Mucosa of stomach (tissue), 1 donor: ENCODE measurements around the gene ZNF615.
A peak's percentile ranks its signal among the peaks of the same experiment; 100 is the strongest.
"Not testable (repeated sequence)": the region's sequence is repeated elsewhere in the genome, so short reads cannot be mapped to it uniquely, and the experiment has no call there.

Experiments used
- H3K27me3 ChIP-seq: one replicate; pipeline ENCODE4 v1.7.0; 2013; ENCODE audit warnings: mild to moderate bottlenecking, low read length; ENCODE audit not compliant: control insufficient read depth, insufficient read depth
- H3K36me3 ChIP-seq: one replicate; pipeline ENCODE4 v1.7.0; 2013; ENCODE audit warnings: low read length; ENCODE audit not compliant: control insufficient read depth, insufficient read depth
- H3K4me1 ChIP-seq: one replicate; pipeline ENCODE4 v1.7.0; 2013; ENCODE audit warnings: mild to moderate bottlenecking, low read length; ENCODE audit not compliant: control insufficient read depth, insufficient read depth
- H3K4me3 ChIP-seq: one replicate; pipeline ENCODE4 v1.7.0; 2013; ENCODE audit warnings: low read length
- H3K9ac ChIP-seq: one replicate; pipeline ENCODE4 v1.7.0; 2013; ENCODE audit warnings: mild to moderate bottlenecking, low read length, moderate library complexity
- H3K9me3 ChIP-seq: one replicate; pipeline ENCODE4 v1.7.0; 2013; ENCODE audit warnings: mild to moderate bottlenecking, low read length, moderate library complexity; ENCODE audit not compliant: control insufficient read depth
- donor health status: Pancreatic carcinoma.

Gene ZNF615

GRCh38 chr19:52007806-52008557 is at the start of gene ZNF615:
ZNF615 (minus strand) TSS chr19:52008211; CDS start chr19:52003711, 4,500 bp downstream.
- Histone ChIP-seq H3K9me3 (no peaks in the 10 kb centered on the region), H3K9ac (peak within 1 kb of the TSS; percentile 77), H3K4me3 (peak within 1 kb of the TSS; percentile 80), H3K4me1 (no peaks in the 10 kb centered on the region), H3K27me3 (no peaks in the 10 kb centered on the region), H3K36me3 (no peaks in the 10 kb centered on the region)

GRCh38 chr19:52056480-52056879 is 48.5 kb upstream of the ZNF615 start:
- not testable (repeated sequence) for H3K36me3 ChIP-seq, H3K27me3 ChIP-seq, H3K9ac ChIP-seq, H3K4me1 ChIP-seq, H3K4me3 ChIP-seq
- H3K9me3 ChIP-seq = peaks cover 14% of the 10 kb centered on the region

- H3K36me3 ChIP-seq, H3K9ac ChIP-seq, H3K4me1 ChIP-seq, H3K9me3 ChIP-seq, H3K27me3 ChIP-seq, H3K4me3 ChIP-seq: not testable (repeated sequence)
Observed at GRCh38 chr19:52051736-52052135, 43.7 kb upstream of the ZNF615 start.

- H3K9me3 ChIP-seq = peaks cover 6% of the 10 kb centered on the region
- H3K27me3 ChIP-seq = no peaks in the 10 kb centered on the region
- H3K4me3 ChIP-seq = peak within 1 kb of the TSS; percentile 94
- peak within 1 kb of the TSS; percentile 86 for H3K9ac ChIP-seq
- H3K4me1 ChIP-seq = no peaks in the 10 kb centered on the region
- H3K36me3 ChIP-seq = no peaks in the 10 kb centered on the region
Observed at GRCh38 chr19:52048555-52049501, 40.8 kb upstream of the ZNF615 start, which contains the start of gene ZNF432. ZNF432 (minus strand) TSS chr19:52048838; CDS start chr19:52046868, 1,970 bp downstream.

DNA sequence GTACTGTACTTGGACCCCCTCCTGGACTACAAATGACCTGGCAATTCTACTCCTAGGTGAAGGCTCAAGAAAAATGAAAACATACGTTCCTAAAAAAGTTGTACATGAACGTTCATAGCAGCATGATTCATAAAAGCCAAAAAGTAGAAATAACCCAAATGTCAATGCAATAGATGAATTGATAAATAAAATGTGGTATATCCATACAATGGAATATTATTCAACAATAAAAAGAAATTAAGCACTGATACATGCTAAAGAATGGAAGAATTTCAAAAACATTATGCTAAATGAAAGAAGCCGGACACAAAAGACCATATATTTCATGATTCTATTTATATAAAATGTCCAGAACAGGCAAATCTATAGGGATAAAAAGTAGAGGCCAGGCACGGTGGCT is 31.2 kb upstream of the ZNF615 start:
- H3K4me1 ChIP-seq = no peaks in the 10 kb centered on the region
- peaks cover 34% of the 10 kb centered on the region for H3K36me3 ChIP-seq
- peaks cover 47% of the 10 kb centered on the region for H3K9me3 ChIP-seq
- H3K4me3 ChIP-seq = no peak overlapping the region
- no peaks in the 10 kb centered on the region for H3K27me3 ChIP-seq
- no peak overlapping the region for H3K9ac ChIP-seq

DNA sequence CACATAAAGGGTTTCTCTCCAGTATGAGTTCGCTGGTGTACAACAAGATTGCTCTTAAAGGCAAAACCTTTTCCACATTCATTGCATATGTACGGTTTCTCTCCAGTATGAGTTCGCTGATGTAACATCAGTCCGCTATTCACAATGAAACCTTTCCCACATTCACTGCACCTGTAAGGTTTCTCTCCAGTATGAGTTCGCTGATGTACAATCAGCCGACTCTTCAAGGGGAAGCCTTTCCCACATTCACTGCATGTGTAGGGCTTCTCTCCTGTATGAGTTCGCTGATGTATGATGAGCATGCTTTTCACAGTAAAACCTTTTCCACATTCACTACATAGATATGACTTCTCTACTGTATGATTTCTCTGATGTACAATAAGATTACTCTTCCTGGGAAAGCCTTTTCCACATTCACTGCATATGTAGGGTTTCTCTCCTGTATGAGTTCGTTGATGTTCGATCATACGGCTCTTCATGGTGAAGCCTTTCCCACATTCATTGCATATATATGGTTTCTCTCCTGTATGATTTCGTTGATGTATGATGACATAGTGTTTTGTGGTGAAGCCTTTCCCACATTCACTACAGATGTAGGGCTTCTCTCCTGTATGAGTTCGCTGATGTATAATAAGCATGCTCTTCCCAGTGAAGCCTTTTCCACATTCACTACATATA is 26.2 kb upstream of the ZNF615 start:
- Histone ChIP-seq H3K4me3 (no peak overlapping the region), H3K9me3 (peaks cover 46% of the 10 kb centered on the region), H3K27me3 (no peaks in the 10 kb centered on the region), H3K36me3 (peaks cover 29% of the 10 kb centered on the region), H3K4me1 (no peaks in the 10 kb centered on the region), H3K9ac (no peak overlapping the region)

GRCh38 chr19:52028780-52029123 is 20.7 kb upstream of the ZNF615 start:
- no peaks in the 10 kb centered on the region for H3K36me3 ChIP-seq
- H3K4me3 ChIP-seq = peak overlapping the region; percentile 93
- peaks cover 17% of the 10 kb centered on the region for H3K9me3 ChIP-seq

DNA sequence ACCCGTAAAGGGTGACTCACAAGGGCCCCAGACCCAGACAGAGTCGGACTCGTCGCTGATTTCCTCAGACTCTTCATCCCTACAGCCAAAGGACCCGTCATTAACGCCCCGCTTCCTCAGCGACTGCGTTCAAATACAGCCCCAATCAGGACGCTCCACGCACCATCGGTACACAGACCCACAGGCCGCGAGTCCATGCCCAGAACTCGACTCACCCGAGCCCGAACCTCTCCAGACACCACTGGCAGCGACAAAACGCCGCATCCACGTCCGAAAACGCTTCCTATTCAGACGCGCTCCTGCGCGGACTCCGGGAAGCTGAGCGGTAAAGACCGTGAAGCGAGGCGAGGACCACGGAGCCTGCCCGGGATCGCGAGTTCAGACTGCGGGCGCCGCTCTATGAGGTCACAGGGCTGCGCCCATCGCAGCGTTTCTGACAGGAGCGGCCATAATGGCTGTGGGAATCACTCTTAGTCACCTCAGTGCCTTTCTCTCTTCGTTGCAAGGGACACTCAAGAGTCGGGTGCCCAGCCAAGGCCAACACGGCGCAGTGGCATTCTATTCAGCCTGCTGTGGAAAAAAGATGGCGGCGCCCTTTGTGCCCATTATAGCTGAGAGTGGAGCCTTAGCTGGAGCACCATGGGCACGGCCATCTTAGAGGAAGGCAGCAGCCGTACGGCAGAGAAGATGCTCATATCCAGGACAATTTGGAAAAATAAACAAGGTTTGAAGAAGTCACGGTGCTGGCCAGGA is 20.2 kb upstream of the ZNF615 start, which contains the start of gene ZNF614:
ZNF614 (minus strand) TSS at position 353 of the 753 bp plus-strand sequence. CDS start 2,634 bp downstream, outside the sequence.
- no peaks in the 10 kb centered on the region for H3K27me3 ChIP-seq
- H3K4me1 ChIP-seq = no peaks in the 10 kb centered on the region
- H3K9me3 ChIP-seq = peaks cover 12% of the 10 kb centered on the region
- no peaks in the 10 kb centered on the region for H3K36me3 ChIP-seq
- H3K9ac ChIP-seq = peak within 1 kb of the TSS; percentile 92
- H3K4me3 ChIP-seq = peak within 1 kb of the TSS; percentile 93

More at GRCh38 chr19:52028780-52029123, 20.7 kb upstream of the ZNF615 start:
- Histone ChIP-seq H3K27me3 (no peaks in the 10 kb centered on the region), H3K4me1 (no peaks in the 10 kb centered on the region), H3K9ac (peak overlapping the region; percentile 92)

- not testable (repeated sequence) for H3K4me1 ChIP-seq, H3K4me3 ChIP-seq, H3K9ac ChIP-seq, H3K27me3 ChIP-seq, H3K9me3 ChIP-seq, H3K36me3 ChIP-seq
Observed at GRCh38 chr19:52026255-52026990, 18.4 kb upstream of the ZNF615 start.

DNA sequence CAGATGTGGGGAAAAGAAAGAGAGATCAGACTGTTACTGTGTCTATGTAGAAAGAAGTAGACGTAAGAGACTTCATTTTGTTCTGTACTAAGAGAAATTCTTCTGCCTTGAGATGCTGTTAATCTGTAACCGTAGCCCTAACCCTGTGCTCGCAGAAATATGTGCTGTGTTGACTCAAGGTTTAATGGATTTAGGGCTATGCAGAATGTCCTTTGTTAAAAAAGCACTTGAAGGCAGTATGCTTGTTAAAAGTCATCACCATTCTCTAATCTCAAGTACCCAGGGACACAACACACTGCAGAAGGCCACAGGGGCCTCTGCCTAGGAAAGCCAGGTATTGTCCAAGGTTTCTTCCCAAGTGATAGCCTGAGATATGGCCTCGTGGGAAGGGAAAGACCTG is 16.5 kb upstream of the ZNF615 start:
- H3K27me3 ChIP-seq, H3K4me1 ChIP-seq, H3K36me3 ChIP-seq, H3K4me3 ChIP-seq, H3K9ac ChIP-seq: not testable (repeated sequence)
- H3K9me3 ChIP-seq = peaks cover 24% of the 10 kb centered on the region

GRCh38 chr19:52022193-52022592 is 14.2 kb upstream of the ZNF615 start:
- Histone ChIP-seq H3K9me3 (peaks cover 31% of the 10 kb centered on the region), H3K4me1 (no peaks in the 10 kb centered on the region), H3K27me3 (no peaks in the 10 kb centered on the region), H3K4me3 (no peak overlapping the region), H3K9ac (no peak overlapping the region), H3K36me3 (no peaks in the 10 kb centered on the region)
